ENCODE data around the gene E4F1.

The E4F1 gene, protein sequence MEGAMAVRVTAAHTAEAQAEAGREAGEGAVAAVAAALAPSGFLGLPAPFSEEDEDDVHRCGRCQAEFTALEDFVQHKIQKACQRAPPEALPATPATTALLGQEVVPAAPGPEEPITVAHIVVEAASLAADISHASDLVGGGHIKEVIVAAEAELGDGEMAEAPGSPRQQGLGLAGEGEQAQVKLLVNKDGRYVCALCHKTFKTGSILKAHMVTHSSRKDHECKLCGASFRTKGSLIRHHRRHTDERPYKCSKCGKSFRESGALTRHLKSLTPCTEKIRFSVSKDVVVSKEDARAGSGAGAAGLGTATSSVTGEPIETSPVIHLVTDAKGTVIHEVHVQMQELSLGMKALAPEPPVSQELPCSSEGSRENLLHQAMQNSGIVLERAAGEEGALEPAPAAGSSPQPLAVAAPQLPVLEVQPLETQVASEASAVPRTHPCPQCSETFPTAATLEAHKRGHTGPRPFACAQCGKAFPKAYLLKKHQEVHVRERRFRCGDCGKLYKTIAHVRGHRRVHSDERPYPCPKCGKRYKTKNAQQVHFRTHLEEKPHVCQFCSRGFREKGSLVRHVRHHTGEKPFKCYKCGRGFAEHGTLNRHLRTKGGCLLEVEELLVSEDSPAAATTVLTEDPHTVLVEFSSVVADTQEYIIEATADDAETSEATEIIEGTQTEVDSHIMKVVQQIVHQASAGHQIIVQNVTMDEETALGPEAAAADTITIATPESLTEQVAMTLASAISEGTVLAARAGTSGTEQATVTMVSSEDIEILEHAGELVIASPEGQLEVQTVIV

DNA sequence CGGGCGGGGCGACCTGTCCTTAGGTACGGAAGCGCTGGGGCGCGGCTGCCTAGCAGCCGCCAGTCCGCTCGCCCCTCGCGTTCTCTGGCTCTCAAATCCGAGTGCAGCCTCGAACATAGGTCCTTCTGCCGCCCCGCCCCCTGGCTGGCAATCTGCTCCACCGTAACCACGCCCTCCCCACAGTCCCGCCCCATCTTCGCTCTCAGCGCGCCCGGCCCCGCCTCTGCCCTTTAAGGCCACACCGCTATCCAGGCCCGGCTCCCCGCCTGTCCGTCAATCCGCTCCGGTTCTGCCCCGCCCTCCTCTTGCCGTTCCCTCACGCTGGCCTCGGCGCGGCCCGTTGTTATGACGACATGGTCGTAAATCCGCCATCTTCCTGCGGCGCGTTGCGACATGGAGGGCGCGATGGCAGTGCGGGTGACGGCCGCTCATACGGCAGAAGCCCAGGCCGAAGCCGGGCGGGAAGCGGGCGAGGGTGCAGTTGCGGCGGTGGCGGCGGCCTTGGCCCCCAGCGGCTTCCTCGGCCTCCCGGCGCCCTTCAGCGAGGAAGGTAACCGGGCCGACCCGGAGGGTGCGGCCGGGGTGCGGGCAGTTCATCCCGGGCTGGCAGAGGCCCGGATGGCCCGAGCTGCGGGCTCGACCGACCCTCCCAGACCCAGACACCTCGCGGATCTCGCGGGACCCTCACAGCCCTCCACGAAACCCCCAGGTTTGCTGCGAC lies at the start of gene E4F1:
TSS of gene E4F1 (plus strand) at position 371 of the 721 bp plus-strand sequence. CDS start at position 394, 23 bp downstream.
- DNase-seq (ENCODE audit: low read depth), result peak; percentile 97

DNA sequence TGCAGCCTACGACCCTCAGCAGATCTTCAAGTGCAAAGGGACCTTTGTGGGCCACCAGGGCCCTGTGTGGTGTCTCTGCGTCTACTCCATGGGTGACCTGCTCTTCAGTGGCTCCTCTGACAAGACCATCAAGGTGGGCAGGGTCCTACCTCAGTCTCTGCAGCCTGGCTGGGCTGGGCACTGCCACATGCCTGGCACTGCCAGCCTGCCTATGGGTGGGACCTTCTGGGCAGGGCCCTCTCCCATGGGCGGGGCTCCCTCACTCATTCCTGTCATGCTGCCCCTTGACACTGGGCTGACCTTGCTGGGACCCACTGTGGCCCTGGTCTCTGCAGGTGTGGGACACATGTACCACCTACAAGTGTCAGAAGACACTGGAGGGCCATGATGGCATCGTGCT lies 49.5 kb upstream of the E4F1 start:
- no peak for DNase-seq (ENCODE audit: low read depth)

DNA sequence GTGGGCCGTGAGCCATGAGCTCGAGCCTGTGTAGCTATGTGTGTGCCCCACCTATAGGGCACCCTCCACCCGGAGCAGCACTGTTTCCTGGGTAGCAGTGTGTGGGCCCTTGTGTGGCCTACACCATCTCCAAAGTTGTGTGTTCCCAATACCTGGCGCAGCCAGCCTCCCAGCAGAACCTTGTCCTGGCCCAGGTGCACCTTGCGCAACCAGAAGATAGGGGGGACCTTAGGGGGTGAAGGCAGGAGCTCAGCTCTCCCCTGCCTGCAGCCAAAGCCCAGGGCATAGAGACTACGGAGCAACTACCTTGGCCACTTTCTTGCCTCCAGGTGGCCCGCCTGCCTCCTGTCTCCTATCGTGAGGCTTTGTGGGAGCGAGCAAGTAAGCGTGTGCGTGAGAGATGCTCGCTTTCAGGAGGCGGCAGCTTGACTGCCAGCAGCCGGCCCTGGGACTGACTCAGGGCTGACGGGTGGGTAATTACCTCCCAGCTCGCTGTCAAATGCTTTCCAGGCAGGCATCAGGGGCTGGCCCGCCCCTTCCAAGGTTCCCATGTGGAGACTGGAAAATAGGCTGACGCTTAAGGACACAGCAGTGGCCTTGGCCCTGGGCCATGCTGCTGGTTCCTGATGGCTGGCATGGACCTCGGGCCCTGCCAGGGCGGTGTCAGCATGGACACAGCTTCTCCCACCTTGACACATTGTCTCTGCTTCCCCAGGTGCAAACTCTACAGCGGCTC lies 48.8 kb upstream of the E4F1 start:
- no peak for DNase-seq (ENCODE audit: low read depth)

DNA sequence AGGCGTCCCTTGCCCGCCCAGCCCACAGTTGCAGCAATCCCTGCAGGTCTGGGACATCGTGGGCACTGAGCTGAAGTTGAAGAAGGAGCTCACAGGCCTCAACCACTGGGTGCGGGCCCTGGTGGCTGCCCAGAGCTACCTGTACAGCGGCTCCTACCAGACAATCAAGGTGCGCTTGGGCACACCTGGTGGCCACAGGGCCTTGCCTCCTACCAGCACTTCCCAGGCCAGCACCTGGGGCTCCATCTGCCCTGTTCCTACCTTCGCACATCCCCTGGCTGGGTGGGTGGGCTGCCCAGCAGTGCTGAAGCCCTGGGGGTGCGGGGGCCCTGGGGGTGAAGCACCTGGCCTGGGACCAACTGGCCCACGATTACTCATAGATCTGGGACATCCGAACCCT lies 47.9 kb upstream of the E4F1 start:
- DNase-seq (ENCODE audit: low read depth), result no peak

DNA sequence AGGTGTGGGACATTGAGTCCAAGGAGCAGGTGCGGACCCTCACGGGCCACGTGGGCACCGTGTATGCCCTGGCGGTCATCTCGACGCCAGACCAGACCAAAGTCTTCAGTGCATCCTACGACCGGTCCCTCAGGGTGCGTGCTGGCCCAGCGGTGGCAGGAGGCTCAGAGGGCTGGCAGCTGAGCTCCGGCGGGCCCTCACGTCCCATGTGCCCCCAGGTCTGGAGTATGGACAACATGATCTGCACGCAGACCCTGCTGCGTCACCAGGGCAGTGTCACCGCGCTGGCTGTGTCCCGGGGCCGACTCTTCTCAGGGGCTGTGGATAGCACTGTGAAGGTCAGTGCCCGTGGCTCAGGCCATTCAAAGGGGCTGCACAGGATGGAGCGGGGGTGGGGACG lies 47.3 kb upstream of the E4F1 start:
- DNase-seq (ENCODE audit: low read depth), result no peak

DNA sequence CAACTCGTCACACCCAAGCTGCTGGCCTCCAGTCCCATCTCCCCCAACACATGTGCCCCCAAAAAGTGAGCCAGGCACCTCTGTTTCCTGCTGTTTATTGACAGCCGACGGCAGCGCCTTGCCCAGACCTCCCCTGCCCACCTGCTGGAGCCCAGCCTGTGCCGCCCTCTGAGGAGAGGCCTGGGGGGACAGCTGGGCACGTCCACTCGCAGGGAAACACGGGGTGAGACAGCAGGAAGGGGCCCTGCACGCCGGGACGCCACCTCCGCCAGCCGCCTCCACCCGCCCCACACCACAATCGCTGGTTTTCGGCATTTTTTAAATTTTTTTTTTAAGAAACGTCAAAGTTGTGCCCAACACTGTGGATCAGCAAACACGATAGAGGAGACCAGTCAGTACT lies 46.3 kb upstream of the E4F1 start:
- no peak for DNase-seq (ENCODE audit: low read depth)

DNA sequence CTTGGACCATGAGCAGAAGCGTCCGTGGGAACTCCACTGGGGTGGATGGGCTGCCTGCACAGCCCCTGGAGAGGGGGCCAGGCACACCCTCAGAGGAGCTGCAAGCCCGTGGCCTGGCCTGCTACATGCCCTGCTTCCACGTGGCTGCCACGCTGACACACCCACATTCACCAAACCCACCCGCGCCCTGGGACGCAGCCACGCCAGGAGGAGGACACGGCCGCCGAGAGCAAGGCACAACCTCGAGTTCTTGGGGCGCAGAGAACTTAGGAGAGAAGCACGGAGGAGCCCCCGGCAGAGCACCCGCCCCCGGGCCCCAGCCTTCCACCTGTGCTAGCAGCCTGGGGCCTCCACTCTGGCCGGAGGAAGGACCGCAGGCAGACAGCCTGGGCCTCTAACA lies 45.8 kb upstream of the E4F1 start:
- no peak for DNase-seq (ENCODE audit: low read depth)

DNA sequence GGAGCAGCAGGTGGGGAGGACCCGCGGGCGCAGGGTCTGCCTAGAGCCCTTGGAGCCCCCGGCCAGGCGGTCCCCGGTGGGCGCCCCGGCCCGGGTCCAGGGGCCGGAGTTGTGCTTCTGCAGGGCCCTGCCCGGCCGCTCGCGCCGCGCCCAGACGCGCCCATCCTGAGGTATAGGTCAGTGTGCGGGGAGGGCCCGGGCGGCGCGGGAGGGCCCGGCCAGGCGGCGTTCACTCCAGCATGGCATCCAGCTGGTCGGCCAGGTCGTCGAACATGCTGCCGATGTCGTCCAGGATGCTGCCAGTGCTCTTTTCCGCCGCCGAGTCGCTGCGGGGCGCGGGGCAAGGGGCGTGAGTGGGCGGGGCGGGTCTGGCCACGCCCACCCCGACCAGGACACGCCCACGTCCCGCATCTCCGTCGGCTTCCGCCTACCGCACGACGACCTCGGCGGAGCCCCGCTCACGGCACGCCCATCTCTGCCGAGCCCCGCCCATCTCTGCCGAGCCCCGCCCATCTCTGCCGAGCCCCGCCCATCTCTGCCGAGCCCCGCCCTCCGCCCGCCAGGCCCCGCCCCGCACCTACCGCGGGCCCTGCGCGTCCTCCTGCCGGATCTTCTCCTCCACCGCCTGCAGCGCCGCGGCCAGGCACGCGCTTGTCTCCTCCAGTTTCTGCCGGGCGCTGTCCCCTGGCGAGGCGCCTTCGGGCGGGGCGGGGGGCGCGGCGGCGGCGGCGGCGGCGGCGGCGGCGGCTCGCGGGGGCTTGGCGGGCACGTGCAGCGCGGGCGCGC lies 44.9 kb upstream of the E4F1 start:
- DNase-seq (ENCODE audit: low read depth), result no peak

DNA sequence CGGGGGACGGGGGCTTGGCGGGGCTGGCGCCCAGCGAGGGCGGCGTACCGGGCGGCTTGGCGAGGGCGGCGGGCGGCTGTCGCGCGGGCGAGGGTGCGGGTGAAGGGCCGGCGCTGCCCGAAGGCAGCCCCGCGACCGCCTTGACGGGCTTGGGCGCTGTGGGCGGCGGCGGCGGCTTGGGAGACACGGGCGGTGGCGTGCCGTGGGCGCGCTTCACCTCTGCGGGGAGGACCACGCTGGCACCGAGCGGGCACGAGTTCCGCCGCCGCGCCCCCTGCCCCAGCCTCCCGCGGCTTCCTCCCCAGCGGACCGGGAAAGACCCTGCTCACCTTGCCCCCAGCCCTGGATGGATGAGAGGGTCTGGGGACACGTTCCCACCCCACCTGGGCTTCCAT lies 44.3 kb upstream of the E4F1 start:
- DNase-seq (ENCODE audit: low read depth), result no peak

DNA sequence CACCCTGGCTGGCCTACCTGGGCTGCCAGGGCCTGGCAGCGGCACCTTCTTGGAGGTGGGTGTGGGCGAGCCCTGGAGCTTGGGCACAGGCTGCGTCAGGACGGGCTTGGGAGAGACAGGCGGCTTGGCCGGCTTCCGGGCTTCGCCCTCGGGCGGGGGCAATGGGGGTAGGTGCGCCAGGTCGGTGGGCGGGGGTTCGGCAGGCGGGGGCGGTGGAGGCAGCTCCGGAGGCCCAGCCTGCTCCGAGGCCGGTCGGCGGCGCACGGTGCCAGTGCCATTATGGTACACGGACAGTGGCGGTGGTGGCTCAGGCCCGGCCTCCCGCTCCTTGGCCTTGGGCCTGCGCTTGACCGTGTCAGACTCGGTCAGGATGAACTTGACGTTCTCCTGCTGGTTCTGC lies 43.8 kb upstream of the E4F1 start:
- DNase-seq (ENCODE audit: low read depth), result no peak

DNA sequence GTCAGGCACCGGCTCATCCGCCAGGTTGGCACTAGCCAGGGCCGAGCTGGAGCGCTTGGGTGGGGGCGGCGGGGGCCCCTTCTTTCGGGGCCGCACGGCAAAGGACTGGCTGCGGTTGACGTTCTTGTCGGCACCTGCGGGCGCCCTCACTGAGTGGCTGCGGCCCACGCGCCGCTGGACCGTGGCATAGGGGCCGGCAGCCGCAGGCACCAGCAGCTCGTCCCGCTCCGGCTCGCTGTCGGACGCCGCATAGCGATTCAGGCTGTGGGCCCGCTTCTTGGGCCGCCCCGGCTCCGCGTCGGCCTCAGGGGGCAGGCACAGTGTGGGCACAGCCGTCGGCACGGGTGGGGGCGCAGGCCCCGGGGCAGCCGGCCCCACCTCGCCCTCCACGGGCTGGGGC lies 42.9 kb upstream of the E4F1 start:
- DNase-seq (ENCODE audit: low read depth), result no peak

DNA sequence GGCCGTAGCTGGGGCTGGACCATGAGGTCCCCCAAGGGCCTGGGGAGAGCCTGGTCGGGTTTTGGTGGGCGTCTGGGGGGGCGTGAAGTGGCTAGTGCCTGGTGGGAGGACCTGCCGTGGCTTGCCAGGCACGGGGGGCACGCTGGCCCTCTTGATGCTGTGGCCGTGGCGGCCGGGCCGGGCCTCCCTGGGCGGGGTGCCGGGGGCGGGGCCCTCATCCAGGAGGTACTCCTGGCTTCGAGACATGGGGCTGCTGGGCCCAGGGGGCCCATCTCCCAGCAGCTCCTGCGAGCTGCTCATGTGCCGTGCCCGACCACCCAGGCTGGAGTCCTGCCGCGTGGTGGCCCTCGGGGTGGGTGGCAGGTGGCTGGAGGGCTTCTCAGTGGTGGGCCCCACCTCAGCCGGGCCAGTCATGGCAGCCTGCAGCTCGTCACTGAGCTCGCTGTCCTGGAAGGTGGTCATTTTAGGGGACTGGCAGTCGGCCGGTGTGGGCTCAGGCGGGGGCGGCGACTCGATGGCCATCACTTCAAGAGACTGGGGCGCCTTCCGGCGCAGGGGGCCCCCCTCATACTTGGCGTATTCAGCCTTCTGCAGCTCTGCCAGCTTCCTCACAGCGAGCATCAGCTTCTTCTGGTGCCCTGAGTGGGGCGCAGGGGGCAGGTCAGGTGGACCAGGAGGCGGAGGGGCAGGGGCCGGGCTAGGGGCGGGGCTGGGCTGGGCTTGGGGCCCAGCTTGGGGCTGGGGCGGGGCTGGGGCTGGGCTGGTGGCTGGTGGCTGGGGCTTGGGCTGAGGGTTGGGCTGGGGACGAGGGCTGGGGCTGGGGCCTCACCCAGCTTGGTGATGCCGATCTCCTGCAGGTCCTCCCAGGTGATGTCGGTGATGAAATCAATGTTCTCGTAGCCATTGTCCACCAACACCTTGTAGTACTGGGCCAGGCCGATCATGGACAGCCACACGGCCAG lies 42.1 kb upstream of the E4F1 start:
- no peak for DNase-seq (ENCODE audit: low read depth)

DNA sequence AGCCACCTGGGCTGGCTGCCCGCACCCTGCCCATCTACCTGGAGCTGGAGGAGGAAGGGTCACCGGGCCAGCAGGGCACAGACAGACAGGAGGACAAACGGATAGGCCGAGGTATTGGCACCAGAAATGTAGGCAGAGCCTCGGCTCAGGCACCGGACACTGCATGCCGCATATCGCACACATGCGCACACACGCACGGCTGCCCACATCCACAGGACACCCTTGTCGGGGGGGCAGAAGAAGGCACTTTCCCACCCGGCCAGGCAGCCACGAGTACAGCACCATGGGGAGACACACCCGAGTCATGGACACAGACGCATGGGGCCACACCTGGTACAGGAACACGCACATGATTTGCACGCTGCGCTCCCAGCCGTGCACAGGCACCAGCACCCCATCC lies 41.4 kb upstream of the E4F1 start:
- DNase-seq (ENCODE audit: low read depth), result no peak

DNA sequence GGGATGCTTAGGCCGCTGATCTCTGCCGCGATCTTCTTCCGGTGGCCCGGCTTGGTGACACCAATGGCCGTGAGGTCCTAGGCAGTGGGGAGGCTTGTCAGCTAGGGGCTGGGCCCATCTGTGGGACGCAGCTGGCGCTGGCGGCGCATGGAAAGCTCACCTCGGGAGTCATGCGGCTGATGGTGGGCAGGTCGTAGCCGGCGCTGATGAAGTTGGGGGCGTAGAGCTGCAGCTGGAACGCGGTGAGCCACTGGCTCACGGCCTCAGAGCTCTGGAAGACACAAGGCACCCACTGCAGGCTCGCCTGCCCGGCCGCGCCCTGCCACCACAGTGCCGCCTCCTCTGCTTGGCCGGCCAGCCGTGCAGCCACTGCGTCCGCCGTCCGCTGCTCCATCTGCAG lies 39.7 kb upstream of the E4F1 start:
- no peak for DNase-seq (ENCODE audit: low read depth)

DNA sequence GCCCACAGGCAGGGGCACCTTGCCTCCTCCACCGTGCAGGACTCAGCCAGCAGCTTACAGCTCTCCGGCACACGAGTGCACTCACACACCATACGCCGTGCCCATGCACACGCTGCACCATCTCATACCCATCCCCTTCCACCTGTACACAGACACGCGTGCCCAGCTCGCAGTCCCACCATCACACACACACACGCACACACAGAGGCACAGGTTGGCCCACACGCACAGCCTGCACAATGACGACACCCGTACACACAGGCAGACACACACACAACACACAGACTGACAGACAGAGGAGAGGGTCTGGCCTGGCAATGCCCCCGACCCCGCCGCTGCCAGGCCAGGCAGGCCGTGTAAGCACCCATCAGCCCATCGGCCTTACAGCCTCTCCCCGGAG lies 39.0 kb upstream of the E4F1 start:
- no peak for DNase-seq (ENCODE audit: low read depth)

DNA sequence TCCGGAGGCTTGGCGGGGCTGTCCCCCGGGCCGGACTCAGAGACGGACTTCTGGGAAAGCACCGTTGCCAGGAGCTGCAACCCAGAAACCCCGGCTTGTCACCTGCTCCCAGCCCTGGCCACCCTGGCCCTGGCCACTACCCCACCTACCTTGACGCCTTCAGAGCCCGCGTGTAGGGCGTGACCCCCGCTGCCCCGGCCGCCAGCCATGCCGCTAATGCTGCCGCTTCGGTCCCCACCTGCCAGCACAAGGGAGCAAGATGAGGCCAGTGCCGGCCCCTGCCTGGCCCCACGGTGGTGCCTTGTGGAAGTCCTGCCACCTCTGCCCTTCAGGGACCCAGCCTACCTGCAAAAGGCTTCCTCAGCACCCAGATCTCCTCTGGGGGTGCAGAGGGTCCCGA lies 38.4 kb upstream of the E4F1 start:
- no peak for DNase-seq (ENCODE audit: low read depth)

DNA sequence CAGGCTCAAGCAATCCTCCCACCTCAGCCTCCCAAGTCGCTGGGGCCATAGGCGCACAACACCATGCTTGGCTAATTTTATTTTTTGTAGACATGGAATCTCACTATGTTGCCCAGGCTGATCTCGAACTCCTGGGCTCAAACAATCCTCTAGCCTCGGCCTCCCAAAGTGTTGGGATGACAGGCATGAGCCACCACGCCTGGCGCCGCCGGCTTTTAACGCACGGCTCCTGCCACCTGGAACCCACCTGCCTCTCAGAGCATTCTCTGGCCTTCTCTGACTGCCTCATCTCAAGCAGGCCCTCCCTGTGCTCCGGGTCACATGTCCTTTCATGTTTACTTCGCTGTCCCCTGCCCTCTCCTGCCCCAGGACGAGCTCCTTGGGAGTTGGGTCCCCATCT lies 37.3 kb upstream of the E4F1 start:
- DNase-seq (ENCODE audit: low read depth), result no peak

DNA sequence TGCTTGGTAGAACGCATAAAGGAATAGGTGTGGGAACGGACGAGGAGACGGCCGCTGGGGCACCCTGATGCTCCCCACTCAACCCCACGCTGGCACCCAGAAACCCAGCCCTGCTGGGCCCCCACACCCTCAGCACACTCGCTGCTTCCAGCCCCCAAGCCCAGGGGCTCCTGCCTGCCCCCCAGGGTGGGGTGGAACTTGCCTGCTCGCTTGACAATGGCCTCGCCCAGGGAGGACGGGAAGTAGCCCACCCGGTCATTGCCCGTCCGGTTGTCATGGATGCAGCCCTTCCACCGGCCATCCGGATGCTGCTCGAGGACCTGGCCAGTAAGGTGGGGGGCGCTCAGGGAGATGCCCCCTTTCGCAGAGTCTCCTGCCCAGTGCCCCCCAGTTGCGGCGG lies 36.9 kb upstream of the E4F1 start:
- no peak for DNase-seq (ENCODE audit: low read depth)

DNA sequence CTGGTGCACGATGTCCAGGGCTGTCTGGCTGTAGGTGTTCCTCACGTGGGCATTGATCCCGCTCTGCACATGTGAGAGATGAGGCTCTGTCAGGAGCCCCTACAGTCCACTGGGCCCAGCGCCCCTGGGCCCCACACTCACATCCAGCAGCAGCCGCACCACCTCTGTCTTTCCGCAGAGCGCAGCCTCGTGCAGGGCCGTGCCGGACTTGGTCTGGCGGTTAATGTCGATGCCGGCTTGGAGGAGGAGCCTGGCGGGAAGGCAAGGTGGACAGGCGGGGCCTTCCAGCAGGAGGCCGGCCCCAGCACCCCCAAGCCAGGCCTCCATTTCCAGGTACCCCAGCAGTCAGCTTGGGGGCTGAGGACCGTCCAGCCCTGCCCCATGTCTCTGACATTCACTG lies 36.2 kb upstream of the E4F1 start:
- DNase-seq (ENCODE audit: low read depth), result no peak

DNA sequence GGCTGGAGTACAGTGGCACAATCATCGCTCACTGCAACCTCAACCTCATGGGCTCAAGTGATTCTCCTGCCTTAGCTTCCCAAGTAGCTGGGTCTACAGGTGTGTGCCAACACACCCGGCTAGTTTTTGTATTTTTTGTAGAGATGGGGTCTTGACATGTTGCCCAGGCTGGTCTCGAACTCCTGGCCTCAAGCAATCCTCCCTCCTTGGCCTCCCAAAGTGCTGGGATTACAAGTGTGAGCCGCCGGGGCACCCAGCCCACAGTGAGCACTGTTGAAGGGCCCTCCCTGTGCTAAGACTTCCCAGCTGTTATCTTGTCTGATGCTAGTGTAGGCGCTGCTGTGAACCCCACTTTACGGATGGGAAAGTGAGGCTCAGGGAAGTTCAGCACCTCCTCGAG lies 35.0 kb upstream of the E4F1 start:
- DNase-seq (ENCODE audit: low read depth), result no peak

Measured in CMK (cell line).